Measurements from ENCODE around the gene THRSP.

DNA sequence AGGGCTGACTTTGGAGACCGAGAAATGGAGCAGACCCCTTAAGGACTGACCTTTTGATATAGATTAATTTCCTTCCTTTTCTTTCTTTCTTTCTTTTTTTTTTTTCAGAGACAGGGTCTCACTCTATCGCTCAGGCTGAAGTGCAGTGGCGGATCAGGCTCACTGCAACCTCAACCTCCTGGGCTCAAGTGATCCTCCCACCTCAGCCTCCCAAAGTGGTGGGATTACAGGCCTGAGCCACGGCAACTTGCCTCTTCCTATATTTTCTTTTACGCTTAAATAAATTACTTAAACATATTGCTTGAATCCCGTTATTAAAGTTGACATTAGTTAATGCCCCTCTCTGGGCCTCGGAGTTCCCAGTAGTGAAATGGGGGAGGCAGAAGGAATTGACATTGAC, 40.2 kb upstream of the THRSP start:
- no peak for TF ChIP-seq POLR2A (IDR thresholded peaks at IDR 0.05)
- TF ChIP-seq, protein P1, sequence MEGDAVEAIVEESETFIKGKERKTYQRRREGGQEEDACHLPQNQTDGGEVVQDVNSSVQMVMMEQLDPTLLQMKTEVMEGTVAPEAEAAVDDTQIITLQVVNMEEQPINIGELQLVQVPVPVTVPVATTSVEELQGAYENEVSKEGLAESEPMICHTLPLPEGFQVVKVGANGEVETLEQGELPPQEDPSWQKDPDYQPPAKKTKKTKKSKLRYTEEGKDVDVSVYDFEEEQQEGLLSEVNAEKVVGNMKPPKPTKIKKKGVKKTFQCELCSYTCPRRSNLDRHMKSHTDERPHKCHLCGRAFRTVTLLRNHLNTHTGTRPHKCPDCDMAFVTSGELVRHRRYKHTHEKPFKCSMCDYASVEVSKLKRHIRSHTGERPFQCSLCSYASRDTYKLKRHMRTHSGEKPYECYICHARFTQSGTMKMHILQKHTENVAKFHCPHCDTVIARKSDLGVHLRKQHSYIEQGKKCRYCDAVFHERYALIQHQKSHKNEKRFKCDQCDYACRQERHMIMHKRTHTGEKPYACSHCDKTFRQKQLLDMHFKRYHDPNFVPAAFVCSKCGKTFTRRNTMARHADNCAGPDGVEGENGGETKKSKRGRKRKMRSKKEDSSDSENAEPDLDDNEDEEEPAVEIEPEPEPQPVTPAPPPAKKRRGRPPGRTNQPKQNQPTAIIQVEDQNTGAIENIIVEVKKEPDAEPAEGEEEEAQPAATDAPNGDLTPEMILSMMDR (IDR thresholded peaks at IDR 0.05), result no peak

Measured in suprapubic skin (tissue), 3 donors.